Keratinocyte (primary cell): ENCODE measurements around the gene PPM1H. TPM values are rescaled to one million over a fixed set of nuclear protein-coding genes. Genes with fewer than 3 reads are reported as not detected.

Source experiments
- DNase-seq: peaks from one replicate; pipeline ENCODE4 v3.0.0-alpha.2; 2011; ENCODE audit warnings: low read depth, missing footprints, low spot score
- FAIRE-seq: peaks from 2 replicates; lab custom pipeline; 2011; peaks lifted over from hg19 to GRCh38; lab: Jason Lieb, UNC
- H2AFZ ChIP-seq: 2 replicates; pipeline ENCODE4 v1.6.0; 2012; ENCODE audit warnings: low read length, control low read depth, inconsistent platforms; ENCODE audit not compliant: control insufficient read depth
- H3K27ac ChIP-seq: 2 replicates; pipeline ENCODE4 v1.5.1; 2011; ENCODE audit warnings: low read length; ENCODE audit not compliant: control insufficient read depth, insufficient read depth
- H3K27me3 ChIP-seq: 3 replicates; pipeline ENCODE4 v1.6.0; 2011; ENCODE audit warnings: low read length; ENCODE audit not compliant: control insufficient read depth, insufficient read depth; ENCODE audit errors: extremely low read depth
- H3K36me3 ChIP-seq, 2 experiments: 2 replicates in 1 of 2; 3 replicates in 1 of 2; pipeline ENCODE4 v1.5.1; 2011; ENCODE audit warnings: low read length in 2 of 2, mild to moderate bottlenecking in 1 of 2; ENCODE audit not compliant: control insufficient read depth in 2 of 2, insufficient read depth in 2 of 2; ENCODE audit errors: extremely low read depth in 1 of 2
- H3K4me1 ChIP-seq: 3 replicates; pipeline ENCODE4 v1.5.1; 2011; ENCODE audit warnings: low read length; ENCODE audit not compliant: control insufficient read depth, insufficient read depth; ENCODE audit errors: extremely low read depth
- H3K4me2 ChIP-seq: 3 replicates; pipeline ENCODE4 v1.6.0; 2011; ENCODE audit warnings: low read depth, low read length; ENCODE audit not compliant: control insufficient read depth, insufficient read depth; ENCODE audit errors: extremely low read depth
- H3K4me3 ChIP-seq, 3 experiments: fragments of 200-600 bp in 1 of 3; sonication (generic) in 1 of 3; 2 replicates in 2 of 3; 3 replicates in 1 of 3; pipeline ENCODE4 v1.5.1; 2011 to 2016; ENCODE audit warnings: low read length in 3 of 3, mild to moderate bottlenecking in 3 of 3, control low read depth in 2 of 3, inconsistent platforms in 1 of 3, low read depth in 1 of 3, mixed read lengths in 1 of 3, mixed run types in 1 of 3, moderate library complexity in 1 of 3; ENCODE audit not compliant: control insufficient read depth in 2 of 3, insufficient read depth in 2 of 3; ENCODE audit errors: extremely low read depth in 1 of 3
- H3K79me2 ChIP-seq: 2 replicates; pipeline ENCODE4 v1.6.0; 2012; ENCODE audit warnings: low read length; ENCODE audit not compliant: control insufficient read depth, insufficient read depth
- H3K9ac ChIP-seq: 3 replicates; pipeline ENCODE4 v1.6.0; 2011; ENCODE audit warnings: low read length; ENCODE audit not compliant: control insufficient read depth, insufficient read depth; ENCODE audit errors: extremely low read depth
- H3K9me1 ChIP-seq: 3 replicates; pipeline ENCODE4 v1.6.0; 2011; ENCODE audit warnings: low read length; ENCODE audit not compliant: control insufficient read depth, insufficient read depth; ENCODE audit errors: extremely low read depth
- H3K9me3 ChIP-seq: 2 replicates; pipeline ENCODE4 v1.5.1; 2012; ENCODE audit warnings: low read depth, low read length; ENCODE audit not compliant: control insufficient read depth
- H4K20me1 ChIP-seq: 3 replicates; pipeline ENCODE4 v1.6.0; 2011; ENCODE audit warnings: low read length; ENCODE audit not compliant: control insufficient read depth, insufficient read depth; ENCODE audit errors: extremely low read depth
- CTCF ChIP-seq, 3 experiments: IDR thresholded peaks in 1 of 3; conservative IDR thresholded peaks in 1 of 3; optimal IDR thresholded peaks in 1 of 3; 2 replicates in 2 of 3; 3 replicates in 1 of 3; pipeline versions ENCODE3 to v1.5.1; 2011; ENCODE audit warnings: low read length in 3 of 3, mild to moderate bottlenecking in 3 of 3, moderate library complexity in 2 of 3, control low read depth in 1 of 3, inconsistent platforms in 1 of 3; ENCODE audit not compliant: insufficient read depth in 2 of 3; ENCODE audit errors: extremely low read depth in 1 of 3
- EZH2 ChIP-seq: IDR thresholded peaks from one replicate; pipeline ENCODE4 v1.6.1; 2012; ENCODE audit warnings: inconsistent platforms, mild to moderate bottlenecking, low read length, moderate library complexity
- dilution Hi-C: fragments of 300-500 bp; cut with MboI; formaldehyde crosslinking; loops from one replicate; pipeline ENCODE4 v1.7.0; 2020; ENCODE audit warnings: low sequenced_read_pairs; ENCODE audit not compliant: extremely low pct_ligation_motif_present
- polyA plus RNA-seq, 5 experiments: library from polyadenylated mRNA; depleted of rRNA in 3 of 5; stranded (reverse) in 3 of 5; stranded (forward) in 1 of 5; unstranded in 1 of 5; fragments of >200 nt; gene quantifications; 1 replicate in 1 of 5; 2 replicates in 3 of 5; 3 replicates in 1 of 5; pipeline versions ENCODE4 v1.2.1 to v1.2.3, GENCODE V29; 2011 to 2012; ENCODE audit warnings: missing spikeins in 2 of 5, low read depth in 1 of 5, low replicate concordance in 1 of 5

The PPM1H gene
- polyA plus RNA-seq, 1 donor (not counting 4 experiments of a cell fraction or from before 2014, with no cell fraction given) = 0.09 TPM

- no peak for FAIRE-seq
- dilution Hi-C loops = no loop called here
Measured at GRCh38 chr12:62928632-62929031, 6.3 kb downstream of the PPM1H start.

DNA sequence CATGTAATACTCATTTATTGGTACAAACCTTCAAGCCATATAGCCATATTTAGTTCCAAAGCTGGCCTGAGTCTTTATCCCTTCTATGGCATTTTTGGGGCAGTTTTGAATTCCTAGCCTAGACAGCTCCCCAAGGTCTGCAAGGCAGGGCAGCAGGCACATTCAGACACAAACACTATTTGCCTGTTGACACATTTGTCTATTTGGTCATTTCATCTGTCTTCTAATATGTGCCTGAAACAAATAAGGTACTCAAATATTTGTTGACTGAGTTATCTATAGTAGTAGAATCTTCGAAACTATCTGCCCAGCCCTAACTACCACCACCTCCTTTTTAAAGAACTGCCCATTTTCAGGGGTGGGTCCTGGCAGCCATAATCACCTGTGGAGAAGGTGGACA is 9.3 kb downstream of the PPM1H start:
- DNase-seq (no peak), FAIRE-seq (no peak)
- Histone ChIP-seq H2AFZ (no peak overlapping the region), H3K4me1 (no peaks in the 10 kb centered on the region), H3K4me3 (no peak overlapping the region), H3K79me2 (no peaks in the 10 kb centered on the region), H3K27ac (no peak overlapping the region), H3K4me2 (no peak overlapping the region), H3K9ac (no peak overlapping the region), H3K36me3 (no peaks in the 10 kb centered on the region), H3K27me3 (peaks cover 16% of the 10 kb centered on the region), H3K9me3 (no peaks in the 10 kb centered on the region), H4K20me1 (no peaks in the 10 kb centered on the region), H3K9me1 (no peaks in the 10 kb centered on the region)
- no peak for TF ChIP-seq CTCF (optimal IDR thresholded peaks at IDR 0.05 in 1 of 3, IDR thresholded peaks at IDR 0.05 in 1 of 3, conservative IDR thresholded peaks at IDR 0.05 in 1 of 3; ENCODE audit: extremely low read depth in 1 of 3, insufficient read depth in 2 of 3, low read length in 3 of 3)
- no peak for TF ChIP-seq EZH2
- dilution Hi-C loops = no loop called here

More at GRCh38 chr12:62928632-62929031, 6.3 kb downstream of the PPM1H start:
- Histone ChIP-seq H3K27ac (no peak overlapping the region), H3K4me3 (no peak overlapping the region), H3K9me1 (no peaks in the 10 kb centered on the region), H4K20me1 (no peaks in the 10 kb centered on the region), H3K9me3 (no peaks in the 10 kb centered on the region), H3K79me2 (no peaks in the 10 kb centered on the region), H3K9ac (no peak overlapping the region), H2AFZ (no peak overlapping the region), H3K4me1 (peaks cover 2% of the 10 kb centered on the region), H3K4me2 (no peak overlapping the region), H3K36me3 (no peaks in the 10 kb centered on the region), H3K27me3 (peaks cover 38% of the 10 kb centered on the region)
- no peak for DNase-seq
- TF ChIP-seq EZH2 = no peak
- TF ChIP-seq CTCF (optimal IDR thresholded peaks at IDR 0.05 in 1 of 3, IDR thresholded peaks at IDR 0.05 in 1 of 3, conservative IDR thresholded peaks at IDR 0.05 in 1 of 3; ENCODE audit: extremely low read depth in 1 of 3, insufficient read depth in 2 of 3, low read length in 3 of 3) = no peak
